GM06990 (cell line): ENCODE data around the gene TTC9.

Experiments
- DNase-seq: peaks from one replicate; pipeline ENCODE4 v3.0.0-alpha.2; 2011; ENCODE audit not compliant: insufficient read length; ENCODE audit errors: extremely low read depth
- H3K27me3 ChIP-seq: replicated peaks from 2 replicates; pipeline ENCODE4 v1.6.0; 2011; ENCODE audit warnings: low read length; ENCODE audit not compliant: control insufficient read depth, insufficient read depth
- H3K36me3 ChIP-seq: 2 replicates; pipeline ENCODE4 v1.5.1; 2011; ENCODE audit warnings: low read length; ENCODE audit not compliant: control insufficient read depth, insufficient read depth
- H3K4me3 ChIP-seq: replicated peaks from 2 replicates; pipeline ENCODE4 v1.5.1; 2011; ENCODE audit warnings: low read depth, mild to moderate bottlenecking, control low read depth, low read length
- TF ChIP-seq, protein P1 (sequence below): IDR thresholded peaks from 2 replicates; pipeline ENCODE4 v1.5.1; 2011; ENCODE audit warnings: low read length, control low read depth, mild to moderate bottlenecking, inconsistent platforms; ENCODE audit not compliant: insufficient read depth, poor library complexity, severe bottlenecking

Gene TTC9

GRCh38 chr14:70666361-70666686 lies 24.6 kb downstream of the TTC9 start:
- no peak overlapping the region for H3K4me3 ChIP-seq
- DNase-seq, result no peak
- H3K36me3 ChIP-seq, result peaks cover 2% of the 10 kb centered on the region
- TF ChIP-seq, protein P1, sequence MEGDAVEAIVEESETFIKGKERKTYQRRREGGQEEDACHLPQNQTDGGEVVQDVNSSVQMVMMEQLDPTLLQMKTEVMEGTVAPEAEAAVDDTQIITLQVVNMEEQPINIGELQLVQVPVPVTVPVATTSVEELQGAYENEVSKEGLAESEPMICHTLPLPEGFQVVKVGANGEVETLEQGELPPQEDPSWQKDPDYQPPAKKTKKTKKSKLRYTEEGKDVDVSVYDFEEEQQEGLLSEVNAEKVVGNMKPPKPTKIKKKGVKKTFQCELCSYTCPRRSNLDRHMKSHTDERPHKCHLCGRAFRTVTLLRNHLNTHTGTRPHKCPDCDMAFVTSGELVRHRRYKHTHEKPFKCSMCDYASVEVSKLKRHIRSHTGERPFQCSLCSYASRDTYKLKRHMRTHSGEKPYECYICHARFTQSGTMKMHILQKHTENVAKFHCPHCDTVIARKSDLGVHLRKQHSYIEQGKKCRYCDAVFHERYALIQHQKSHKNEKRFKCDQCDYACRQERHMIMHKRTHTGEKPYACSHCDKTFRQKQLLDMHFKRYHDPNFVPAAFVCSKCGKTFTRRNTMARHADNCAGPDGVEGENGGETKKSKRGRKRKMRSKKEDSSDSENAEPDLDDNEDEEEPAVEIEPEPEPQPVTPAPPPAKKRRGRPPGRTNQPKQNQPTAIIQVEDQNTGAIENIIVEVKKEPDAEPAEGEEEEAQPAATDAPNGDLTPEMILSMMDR, result no peak
- H3K27me3 ChIP-seq, result no peaks in the 10 kb centered on the region

GRCh38 chr14:70670992-70671651 lies 29.4 kb downstream of the TTC9 start:
- H3K36me3 ChIP-seq, result peaks cover 2% of the 10 kb centered on the region
- TF ChIP-seq, protein P1, result no peak
- no peak for DNase-seq

DNA sequence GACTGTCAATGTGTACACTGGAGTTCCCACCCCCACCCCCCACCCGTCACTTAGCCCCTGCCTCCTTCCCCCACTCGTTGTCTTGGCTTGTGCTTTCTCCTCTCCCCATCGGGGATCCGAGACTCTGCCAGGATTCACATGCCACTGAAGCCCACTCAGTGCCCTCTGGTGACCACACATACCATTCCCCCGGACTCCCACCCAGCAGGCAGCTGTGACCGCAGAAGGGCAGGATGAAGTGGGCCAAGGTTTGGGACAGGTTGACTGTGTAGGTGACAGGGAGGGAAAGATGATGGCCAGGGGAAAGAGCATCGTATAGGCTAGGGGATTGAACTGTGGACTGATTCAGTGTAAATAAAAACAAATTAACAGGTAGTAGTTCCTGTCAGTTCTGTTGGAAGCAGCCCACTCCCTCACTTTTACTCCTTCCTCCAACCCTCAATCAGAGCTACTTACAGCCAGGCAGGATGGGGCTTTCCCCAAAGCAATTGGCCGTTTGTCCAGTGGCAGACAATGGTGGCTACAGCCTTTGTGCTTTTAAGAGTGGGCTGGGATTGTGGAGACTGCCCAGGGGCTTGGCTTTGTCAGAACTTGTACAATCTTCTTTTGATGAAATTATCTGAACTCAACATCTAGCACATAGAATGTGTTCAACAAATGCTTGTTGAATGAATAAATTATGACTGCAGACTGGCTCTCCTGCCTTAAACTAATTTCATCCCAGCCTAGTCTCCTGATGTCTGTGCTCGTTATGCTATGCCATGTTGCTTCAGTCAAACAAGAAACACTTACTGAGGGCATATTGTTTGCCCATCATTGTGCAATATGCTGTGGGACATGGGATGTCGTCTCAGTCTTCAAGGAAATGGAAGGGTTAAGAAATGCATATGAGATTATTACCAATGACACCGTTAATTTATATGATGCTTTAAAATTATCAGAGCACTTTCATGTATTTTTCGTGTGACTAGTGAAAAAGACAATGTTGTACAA lies 30.2 kb downstream of the TTC9 start:
- no peak overlapping the region for H3K4me3 ChIP-seq
- H3K27me3 ChIP-seq, result no peaks in the 10 kb centered on the region
- no peak for DNase-seq
- peaks cover 2% of the 10 kb centered on the region for H3K36me3 ChIP-seq
- TF ChIP-seq, protein P1, result no peak

More at GRCh38 chr14:70670992-70671651, 29.4 kb downstream of the TTC9 start:
- H3K27me3 ChIP-seq, result no peaks in the 10 kb centered on the region
- no peak overlapping the region for H3K4me3 ChIP-seq

GRCh38 chr14:70677341-70677740 lies 35.6 kb downstream of the TTC9 start:
- TF ChIP-seq, protein P1, result no peak
- no peak overlapping the region for H3K4me3 ChIP-seq
- no peaks in the 10 kb centered on the region for H3K27me3 ChIP-seq
- H3K36me3 ChIP-seq, result no peaks in the 10 kb centered on the region; the same call in 1 of the 2 replicates
- DNase-seq, result no peak

DNA sequence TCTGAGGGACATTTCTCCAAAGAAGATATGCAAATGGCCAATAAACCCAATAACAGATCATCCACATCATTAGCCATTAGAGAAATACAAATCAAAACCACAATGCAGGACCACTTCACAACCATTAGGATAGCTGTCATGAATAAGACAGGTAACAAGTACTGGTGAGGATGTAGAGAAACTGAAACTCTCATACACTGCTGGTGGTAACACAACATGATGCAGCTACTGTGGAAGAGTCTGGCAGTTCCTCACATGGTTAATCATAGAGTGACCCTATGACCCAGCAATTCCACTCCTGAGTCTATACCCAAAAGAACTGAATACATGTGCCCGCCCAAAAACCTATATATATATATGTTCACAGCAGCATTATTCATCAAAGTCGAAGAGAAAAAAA lies 39.0 kb downstream of the TTC9 start:
- H3K36me3 ChIP-seq, result no peaks in the 10 kb centered on the region; the same call in 1 of the 2 replicates
- no peak overlapping the region for H3K4me3 ChIP-seq
- TF ChIP-seq, protein P1, result no peak
- no peaks in the 10 kb centered on the region for H3K27me3 ChIP-seq
- no peak for DNase-seq
